H1 (cell line): ENCODE results near the gene TOM1L2. TPM values are rescaled to one million over a fixed set of nuclear protein-coding genes. Genes with fewer than 3 reads are reported as not detected.

ENCODE experiments used
- NANOG ChIP-seq: IDR thresholded peaks from 2 replicates; pipeline ENCODE4 v1.6.1; 2011; ENCODE audit warnings: low read length, low read depth, mild to moderate bottlenecking, inconsistent platforms; ENCODE audit not compliant: insufficient read depth, poor library complexity, severe bottlenecking
- NRF1 ChIP-seq: IDR thresholded peaks from 2 replicates; pipeline ENCODE4 v1.6.1; 2011; ENCODE audit warnings: mild to moderate bottlenecking, low read depth, low read length, improper control_type of control experiment
- TAF7 ChIP-seq: optimal IDR thresholded peaks from 2 replicates; pipeline ENCODE3; 2011; ENCODE audit warnings: low read depth, mild to moderate bottlenecking, inconsistent platforms, low read length, moderate library complexity, borderline replicate concordance
- polyA plus RNA-seq, 7 experiments: library from polyadenylated mRNA; depleted of rRNA in 3 of 7; stranded (reverse) in 5 of 7; unstranded in 2 of 7; fragments of >200 nt in 5 of 7; fragments of 200-250 nt in 2 of 7; gene quantifications; 1 replicate in 5 of 7; 2 replicates in 1 of 7; 4 replicates in 1 of 7; pipeline versions ENCODE4 v1.2.1 to v1.2.3, GENCODE V29; 2011 to 2013; ENCODE audit warnings: missing spikeins in 2 of 7, mixed read lengths in 2 of 7
- total RNA-seq: library from RNA; stranded (reverse); fragmentation: NEBNext Ultra II Directional; extraction: Animal tissue kit (Norgen Biotek cat#: 25700); gene quantifications from 2 replicates; pipeline ENCODE4 v1.2.1, GENCODE V29; 2021

The TOM1L2 gene
- total and polyA plus RNA-seq, 2 of the 8 experiments (the other 6 are each of a cell fraction or from before 2014, with no cell fraction given): 2.0 to 3.4 TPM

DNA sequence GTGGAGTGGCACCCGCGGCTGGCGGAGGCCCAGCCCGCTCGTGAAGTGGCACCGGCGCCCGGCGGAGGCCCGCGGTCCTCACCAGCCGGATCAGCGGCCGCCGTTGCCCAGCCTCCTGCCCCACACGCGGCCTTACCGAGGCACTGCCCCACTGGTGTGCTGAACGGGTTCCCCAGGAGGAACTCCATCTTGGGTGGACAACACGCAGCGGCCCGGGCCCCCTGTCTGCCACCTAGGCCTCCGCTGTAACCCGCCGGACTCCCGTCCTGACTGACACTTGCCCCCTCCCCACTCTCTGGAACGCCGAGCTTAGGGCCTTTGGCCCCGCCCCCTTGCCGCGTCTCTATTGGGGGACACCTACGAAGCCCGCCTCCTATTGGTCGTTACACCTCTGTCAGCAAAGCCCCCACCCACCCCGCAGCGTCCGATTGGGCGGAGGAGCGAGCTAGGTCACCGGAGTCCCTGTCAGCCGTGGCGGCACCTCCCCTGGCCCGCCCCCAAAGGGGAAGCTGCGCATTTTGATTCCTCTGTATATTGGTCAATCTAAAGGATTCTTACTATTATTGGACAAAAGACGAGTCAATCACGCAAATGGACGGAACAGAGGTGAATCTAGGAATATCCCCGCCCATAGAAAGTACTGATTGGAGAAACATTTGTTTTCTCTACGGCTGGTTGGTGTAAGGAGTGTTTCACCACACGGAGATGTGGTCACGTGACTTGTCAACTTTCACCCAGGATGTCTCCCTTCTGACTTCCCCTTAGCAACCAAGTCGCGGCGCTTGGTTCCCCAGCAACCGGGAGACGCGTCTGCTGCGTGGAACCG, at the start of gene TOM1L2, which contains the start of gene DRC3 (continued):
- TF ChIP-seq TAF7 (no peak), NANOG (no peak), NRF1 (no peak)
